NCI-H2171 (cell line): Measurements from ENCODE around the gene ATG13.

ENCODE experiments used
- DNase-seq: peaks from one replicate; lab custom pipeline; 2025; lab: John Stamatoyannopoulos, UW

The ATG13 gene

DNA sequence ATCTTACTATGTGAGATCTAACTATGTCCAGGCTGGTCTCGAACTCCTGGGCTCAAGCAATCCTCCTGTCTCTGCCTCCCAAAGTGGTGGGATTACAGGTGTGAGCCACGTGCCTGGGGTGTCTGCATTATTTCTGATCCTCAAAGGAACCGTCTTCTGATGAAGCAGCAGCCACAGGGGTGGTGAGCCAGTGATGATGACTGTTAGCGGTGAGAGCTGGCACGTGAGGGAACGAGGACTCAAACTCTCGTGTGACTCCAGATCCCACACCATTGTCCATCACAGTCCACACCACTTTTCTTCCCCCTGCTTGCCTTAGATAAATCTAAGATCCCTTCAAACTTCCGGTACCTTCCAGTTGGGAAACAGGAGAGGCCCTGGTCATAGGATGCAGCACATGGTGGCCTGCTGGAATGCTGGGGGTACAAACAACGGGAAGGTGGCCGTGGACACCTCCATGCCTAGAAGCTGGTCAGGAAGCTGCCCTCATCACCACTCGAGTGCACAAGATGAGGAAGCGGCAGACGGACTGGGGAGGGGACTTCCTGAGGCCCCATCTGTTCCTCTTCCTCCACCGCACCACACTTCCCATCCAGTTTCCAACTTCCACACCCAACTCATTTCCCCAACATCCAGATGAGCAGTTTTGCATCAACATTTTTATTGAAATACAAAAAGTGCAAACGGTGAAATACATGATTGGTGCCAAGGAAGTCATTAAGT is 59.2 kb downstream of the ATG13 start:
- DNase-seq, result no peak

- no peak for DNase-seq
These were observed 59.8 kb downstream of the ATG13 start for GRCh38 chr11:46677169-46677568.

DNA sequence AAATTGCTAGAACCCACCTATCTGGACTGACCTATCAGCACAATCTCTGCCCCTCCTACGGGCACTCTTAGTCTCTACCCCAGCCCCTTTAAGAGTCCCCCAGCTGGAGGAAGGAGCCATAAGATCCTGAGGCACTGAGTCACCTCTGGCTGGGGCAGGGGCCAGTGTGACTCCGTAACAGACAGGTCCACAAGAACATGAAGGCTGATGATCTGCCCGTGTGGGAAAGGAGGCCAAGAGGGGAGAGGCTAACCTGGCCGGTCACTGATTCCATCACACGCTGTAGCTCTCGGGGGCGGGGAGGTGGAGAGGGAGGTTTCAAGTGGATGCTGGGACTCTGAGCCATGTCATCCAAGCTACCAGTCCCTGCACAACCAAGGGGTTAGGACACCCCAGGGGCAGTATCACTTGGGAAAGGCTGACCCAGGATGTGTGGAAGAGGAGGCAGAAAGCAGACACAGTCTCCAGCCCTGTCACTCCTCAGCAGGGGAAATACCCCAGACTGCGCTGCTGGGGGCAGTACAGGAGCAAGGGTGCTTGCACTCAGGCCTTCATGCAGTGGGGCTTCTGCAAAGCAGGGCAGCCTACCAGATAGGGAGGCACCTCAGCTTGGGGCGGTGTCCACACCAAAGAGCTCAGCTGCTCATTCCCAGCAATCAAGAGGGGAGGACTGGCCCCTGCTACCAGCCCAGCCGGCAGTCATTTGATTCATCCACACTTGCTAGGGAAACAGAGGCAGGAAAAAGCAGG is 60.8 kb downstream of the ATG13 start:
- DNase-seq, result no peak

GRCh38 chr11:46678741-46679130 is 61.4 kb downstream of the ATG13 start:
- DNase-seq, result no peak

DNA sequence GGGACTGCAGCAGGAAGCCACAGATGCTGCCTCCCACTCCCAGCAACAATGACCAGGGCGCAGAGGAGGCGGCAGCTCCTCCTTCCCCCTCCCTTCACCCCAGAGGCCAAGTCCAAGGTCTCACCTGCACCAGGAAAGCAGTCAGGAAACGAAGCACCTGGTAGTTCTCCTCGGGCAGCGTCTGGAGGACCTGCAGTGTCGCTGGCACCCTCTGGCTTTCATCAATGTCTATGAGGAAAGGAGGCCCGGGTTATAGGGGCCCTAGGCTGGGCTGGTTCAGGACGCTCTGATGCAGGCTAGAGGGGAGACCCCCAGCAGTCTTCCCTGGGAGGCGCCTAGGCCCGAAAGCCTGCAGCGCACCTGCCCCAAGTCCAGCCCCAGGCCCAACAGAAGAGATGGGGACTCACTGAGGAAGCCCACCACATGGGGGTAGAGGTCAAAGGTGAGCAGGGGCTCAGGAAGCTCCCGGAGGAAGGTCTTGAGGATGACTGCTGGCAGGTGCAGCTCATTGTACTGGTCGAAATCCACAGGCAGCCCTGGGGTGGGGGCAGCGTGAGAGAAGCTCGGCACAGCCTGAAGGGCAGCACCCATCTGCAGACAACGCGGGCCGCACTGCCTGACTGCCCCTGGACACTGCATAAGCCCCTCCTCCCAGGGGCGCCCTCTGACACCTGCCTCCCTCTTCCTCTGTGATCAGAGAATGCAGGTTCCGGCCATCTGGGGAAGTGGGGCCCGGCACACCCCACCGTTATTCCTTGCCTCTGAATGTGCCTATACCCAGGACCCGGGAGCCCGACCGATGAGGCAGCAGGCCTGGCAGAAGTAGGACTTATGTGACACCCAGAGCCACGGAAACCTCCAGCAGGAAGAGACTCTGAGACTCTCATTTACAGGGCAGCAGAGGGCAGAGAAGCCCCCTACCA is 62.1 kb downstream of the ATG13 start:
- DNase-seq, result no peak

- no peak for DNase-seq
These were observed 62.9 kb downstream of the ATG13 start for GRCh38 chr11:46680164-46680760.

GRCh38 chr11:46680815-46681214 is 63.5 kb downstream of the ATG13 start:
- DNase-seq, result no peak

DNA sequence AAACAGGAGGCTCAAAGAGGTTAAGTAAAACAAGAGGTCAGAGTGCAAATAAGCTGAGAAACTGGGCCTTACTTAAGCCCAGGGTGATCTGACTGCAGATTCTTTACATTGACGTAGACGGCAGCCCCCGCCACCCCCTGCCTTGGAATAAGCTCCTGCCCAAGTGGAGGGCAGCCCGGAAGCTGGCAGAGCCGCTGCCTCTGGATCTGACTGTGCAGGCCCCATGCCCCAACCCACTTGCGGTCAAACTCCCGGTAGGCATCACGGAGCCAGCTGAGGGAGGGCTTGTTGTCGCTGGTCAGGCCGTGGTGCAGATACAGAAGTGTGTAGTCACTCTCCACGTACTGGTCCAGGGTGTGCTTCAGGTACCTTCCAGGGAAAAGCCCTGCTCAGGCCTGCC is 64.5 kb downstream of the ATG13 start:
- DNase-seq, result no peak

DNA sequence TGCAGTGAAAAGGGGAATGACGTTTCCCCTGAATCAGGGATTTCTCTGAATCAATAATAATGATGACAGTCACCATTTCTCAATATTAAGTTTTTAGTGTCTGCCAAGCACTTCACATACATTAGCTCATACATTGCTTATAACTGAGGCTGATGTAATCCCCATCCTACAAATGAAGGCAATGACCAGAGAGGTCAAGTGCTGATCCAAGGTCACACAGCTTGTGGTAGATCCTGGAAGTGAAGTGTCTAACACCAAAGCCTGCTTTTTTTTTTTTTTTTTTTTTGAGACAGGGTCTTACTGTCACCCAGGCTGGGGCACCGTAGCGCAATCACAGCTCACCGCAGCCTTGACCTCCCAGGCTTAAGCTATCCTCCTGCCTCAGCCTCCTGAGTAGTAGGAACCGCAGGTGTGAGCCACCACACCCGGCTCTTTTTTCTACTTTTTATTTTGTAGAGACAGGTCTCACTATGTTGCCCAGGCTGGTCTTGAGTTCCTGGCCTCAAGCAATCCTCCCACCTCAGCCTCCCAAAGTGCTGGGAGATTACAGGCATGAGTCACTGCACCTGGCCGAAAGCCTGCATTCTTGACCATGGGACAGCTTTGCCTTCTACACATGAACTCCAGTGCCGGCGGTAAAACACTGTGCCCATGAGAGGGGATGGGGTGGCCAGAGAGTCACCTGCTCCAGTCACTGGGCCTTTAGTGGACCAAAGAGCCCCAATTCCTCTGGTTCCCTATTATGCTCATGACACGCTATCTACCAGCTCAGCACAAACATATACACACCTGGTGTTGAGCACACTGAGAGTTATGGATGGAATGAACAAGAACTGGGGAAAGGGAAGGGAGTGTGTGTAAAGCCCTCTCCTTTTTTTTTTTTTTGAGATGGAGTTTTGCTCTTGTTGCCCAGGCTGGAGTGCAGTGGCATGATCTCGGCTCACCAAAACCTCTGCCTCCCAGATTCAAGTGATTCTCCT is 65.7 kb downstream of the ATG13 start:
- DNase-seq, result no peak

GRCh38 chr11:46684367-46684766 is 67.0 kb downstream of the ATG13 start:
- DNase-seq, result no peak

DNA sequence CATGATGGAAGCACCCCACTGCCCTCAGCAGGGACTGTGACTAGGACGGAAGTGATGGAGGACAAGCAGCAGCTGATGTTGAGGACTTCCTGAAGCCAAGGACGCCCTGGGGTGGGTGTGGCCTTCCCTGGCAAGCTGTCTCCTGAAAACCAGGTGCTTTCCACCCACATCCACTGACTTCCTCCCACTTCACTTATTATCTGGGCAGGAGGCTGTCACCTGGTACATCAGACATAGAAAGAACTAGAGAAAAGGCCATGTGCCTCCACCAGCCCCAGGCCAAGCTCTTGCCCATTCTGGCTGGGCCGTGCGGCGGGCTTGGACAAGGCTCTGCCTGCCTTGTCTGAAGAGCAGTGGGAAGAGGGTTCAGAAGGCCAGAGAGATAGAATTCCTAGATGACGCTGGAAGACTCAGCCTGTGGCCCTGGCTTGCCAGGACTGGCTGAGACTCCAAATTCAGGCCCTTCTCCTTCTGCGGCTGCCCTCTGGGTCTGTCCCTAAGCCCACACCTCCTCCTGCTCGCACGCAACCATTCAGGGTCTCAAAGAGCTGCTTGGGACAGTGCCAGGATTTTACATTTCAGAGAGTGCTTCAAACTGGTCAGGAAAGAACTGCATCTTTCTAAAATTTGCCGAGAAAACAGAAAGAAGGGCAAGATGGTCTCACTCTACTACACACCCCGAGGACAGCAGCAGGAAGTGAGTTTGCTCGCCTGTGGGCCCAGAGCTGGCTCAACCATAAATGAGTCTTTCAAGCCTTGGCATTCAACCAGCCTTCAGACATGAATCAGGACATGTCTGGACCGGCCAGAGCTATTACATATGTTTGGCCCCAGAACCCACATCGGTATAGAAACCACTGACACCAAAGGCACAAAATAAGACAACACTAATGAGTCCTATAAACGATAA is 69.8 kb downstream of the ATG13 start:
- DNase-seq, result no peak

DNA sequence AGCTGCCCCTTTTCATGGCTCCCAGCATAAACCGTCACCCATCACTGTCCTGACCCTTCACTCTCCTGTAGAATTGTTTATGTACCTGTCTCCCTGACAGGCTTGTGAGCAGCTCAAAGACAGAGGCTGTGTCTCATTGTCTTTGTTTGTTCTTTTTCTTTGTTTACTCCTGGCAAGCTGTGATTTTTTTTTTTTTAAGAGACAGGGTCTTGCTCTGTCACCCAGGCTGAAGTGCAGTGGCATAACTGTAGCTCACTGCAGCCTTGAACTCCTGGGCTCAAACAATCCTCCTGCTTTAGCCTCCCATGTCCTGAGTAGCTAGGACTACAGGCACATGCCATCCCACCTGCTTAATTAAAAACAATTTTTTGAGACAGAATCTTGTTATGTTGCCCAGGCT is 73.3 kb downstream of the ATG13 start:
- DNase-seq, result no peak

GRCh38 chr11:46692450-46692849 is 75.1 kb downstream of the ATG13 start:
- no peak for DNase-seq

- no peak for DNase-seq
These were observed 76.3 kb downstream of the ATG13 start for GRCh38 chr11:46693597-46694012.

DNA sequence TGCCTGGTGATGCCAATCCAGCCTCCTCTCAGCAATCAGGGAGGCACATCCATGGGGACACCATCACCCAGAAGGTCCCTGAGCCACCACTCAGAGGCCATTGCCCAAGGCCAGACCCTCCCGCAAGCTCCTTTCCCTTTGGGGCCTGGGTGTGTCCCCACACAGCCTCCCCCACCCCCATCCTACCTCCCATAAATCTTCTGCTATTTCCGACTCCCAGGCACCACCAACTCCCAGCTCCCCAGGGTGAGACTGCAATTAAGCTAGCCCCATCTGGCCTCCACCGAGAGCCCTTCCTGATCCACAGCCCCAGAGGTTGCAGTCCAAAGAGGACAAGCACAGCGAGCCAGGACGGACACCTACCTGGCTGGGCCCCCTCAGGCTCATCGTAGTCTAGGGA is 76.7 kb downstream of the ATG13 start:
- DNase-seq, result no peak

DNA sequence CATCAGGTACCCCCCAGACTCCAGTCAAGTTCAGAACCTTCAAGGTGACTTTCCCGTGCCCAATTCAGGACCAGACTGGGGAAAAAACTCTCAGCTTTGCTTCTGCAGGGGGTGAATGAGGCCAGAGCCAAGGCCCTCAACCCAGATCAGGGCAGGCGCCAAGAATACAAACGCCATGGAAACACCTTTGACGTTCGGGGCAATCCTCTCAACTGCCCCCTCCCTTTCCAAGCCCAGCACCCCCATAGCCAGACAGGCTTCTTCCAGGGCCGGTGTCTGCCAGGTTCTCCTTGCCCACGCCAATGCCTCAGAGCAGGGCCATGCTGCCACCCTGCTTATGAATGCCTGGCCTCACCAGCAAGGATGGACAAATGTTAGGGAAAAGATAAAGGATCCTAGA is 77.3 kb downstream of the ATG13 start:
- DNase-seq, result no peak

- DNase-seq, result no peak
These were observed 78.2 kb downstream of the ATG13 start for GRCh38 chr11:46695345-46696211.

- no peak for DNase-seq
These were observed 78.8 kb downstream of the ATG13 start for GRCh38 chr11:46696212-46696558.

GRCh38 chr11:46697303-46697702 is 80.0 kb downstream of the ATG13 start:
- no peak for DNase-seq
